ENCODE measurements around the gene GRP.

- TF ChIP-seq RARB (CRISPR knock-in tag; IDR thresholded peaks at IDR 0.05) (no peak), ZFP30 (CRISPR knock-in tag; IDR thresholded peaks at IDR 0.05) (no peak), PATZ1 (CRISPR knock-in tag; IDR thresholded peaks at IDR 0.05; ENCODE audit: borderline replicate concordance) (no peak), ZNF8 (CRISPR knock-in tag; IDR thresholded peaks at IDR 0.05) (no peak)
Observed at GRCh38 chr18:59263661-59264060, 43.7 kb downstream of the GRP start.
